ENCODE measurements around the gene SLC25A45.

- TF ChIP-seq EHMT2 (IDR thresholded peaks at IDR 0.05; ENCODE audit: low read depth) (no peak), POLR2A (IDR thresholded peaks at IDR 0.05; ENCODE audit: low read length) (no peak), CTCF (IDR thresholded peaks at IDR 0.05) (no peak), BHLHE40 (IDR thresholded peaks at IDR 0.05; ENCODE audit: low read depth, low read length) (no peak), EP300 (IDR thresholded peaks at IDR 0.05) (no peak), CBX8 (IDR thresholded peaks at IDR 0.05) (no peak), MAX (IDR thresholded peaks at IDR 0.05) (no peak)
Observed at GRCh38 chr11:65362966-65363365, 19.5 kb downstream of the SLC25A45 start.

Measured in A549 (cell line).